Measurements from ENCODE around the gene SLC5A9. TPM values are rescaled to one million over a fixed set of nuclear protein-coding genes. Genes with fewer than 3 reads are reported as not detected.

The SLC5A9 gene
- total and polyA plus RNA-seq, 2 experiments from 2014 or later, result 0.10 TPM

GRCh38 chr1:48258106-48258505, 35.6 kb downstream of the SLC5A9 start:
- Mint-ChIP-seq H3K4me1 (no peaks in the 10 kb centered on the region), H3K4me3 (no peak overlapping the region), H3K36me3 (ENCODE audit: low read depth) (no peaks in the 10 kb centered on the region)

More at GRCh38 chr1:48258106-48258505, 35.6 kb downstream of the SLC5A9 start:
- Histone ChIP-seq H3K27me3 (ENCODE audit: insufficient read depth) (no peaks in the 10 kb centered on the region), H3K27ac (ENCODE audit: low read depth) (no peak overlapping the region), H3F3A (replicated peaks; ENCODE audit: low read depth) (no peaks in the 10 kb centered on the region), H3K79me2 (replicated peaks; ENCODE audit: insufficient read depth) (no peaks in the 10 kb centered on the region), H2AFZ (no peak overlapping the region), H3K36me3 (ENCODE audit: insufficient read depth) (no peaks in the 10 kb centered on the region), H3K4me3 (no peak overlapping the region), H3K4me2 (no peak overlapping the region), H3K9me2 (ENCODE audit: insufficient read depth) (no peaks in the 10 kb centered on the region), H3K4me1 (ENCODE audit: insufficient read depth) (no peaks in the 10 kb centered on the region), H4K20me1 (replicated peaks; ENCODE audit: insufficient read depth) (no peaks in the 10 kb centered on the region; the same call in 1 of the 2 replicates)
- ATAC-seq (no peak), DNase-seq (ENCODE audit: low spot score) (no peak)
- H3K9me3 Mint-ChIP-seq, result no peaks in the 10 kb centered on the region
- H3K27me3 Mint-ChIP-seq (ENCODE audit: insufficient read depth, low read depth, poor library complexity), result peaks cover 2% of the 10 kb centered on the region
- no peak overlapping the region for H3K27ac Mint-ChIP-seq
- no peak for TF ChIP-seq NANOG (IDR thresholded peaks at IDR 0.05; ENCODE audit: borderline replicate concordance)
- TF ChIP-seq REST (IDR thresholded peaks at IDR 0.05; ENCODE audit: unreplicated experiment), result no peak
- TF ChIP-seq ZNF114 (CRISPR knock-in tag; IDR thresholded peaks at IDR 0.05), result no peak
- no peak for TF ChIP-seq EZH2phosphoT487 (IDR thresholded peaks at IDR 0.05; ENCODE audit: unreplicated experiment)
- TF ChIP-seq, protein P1, sequence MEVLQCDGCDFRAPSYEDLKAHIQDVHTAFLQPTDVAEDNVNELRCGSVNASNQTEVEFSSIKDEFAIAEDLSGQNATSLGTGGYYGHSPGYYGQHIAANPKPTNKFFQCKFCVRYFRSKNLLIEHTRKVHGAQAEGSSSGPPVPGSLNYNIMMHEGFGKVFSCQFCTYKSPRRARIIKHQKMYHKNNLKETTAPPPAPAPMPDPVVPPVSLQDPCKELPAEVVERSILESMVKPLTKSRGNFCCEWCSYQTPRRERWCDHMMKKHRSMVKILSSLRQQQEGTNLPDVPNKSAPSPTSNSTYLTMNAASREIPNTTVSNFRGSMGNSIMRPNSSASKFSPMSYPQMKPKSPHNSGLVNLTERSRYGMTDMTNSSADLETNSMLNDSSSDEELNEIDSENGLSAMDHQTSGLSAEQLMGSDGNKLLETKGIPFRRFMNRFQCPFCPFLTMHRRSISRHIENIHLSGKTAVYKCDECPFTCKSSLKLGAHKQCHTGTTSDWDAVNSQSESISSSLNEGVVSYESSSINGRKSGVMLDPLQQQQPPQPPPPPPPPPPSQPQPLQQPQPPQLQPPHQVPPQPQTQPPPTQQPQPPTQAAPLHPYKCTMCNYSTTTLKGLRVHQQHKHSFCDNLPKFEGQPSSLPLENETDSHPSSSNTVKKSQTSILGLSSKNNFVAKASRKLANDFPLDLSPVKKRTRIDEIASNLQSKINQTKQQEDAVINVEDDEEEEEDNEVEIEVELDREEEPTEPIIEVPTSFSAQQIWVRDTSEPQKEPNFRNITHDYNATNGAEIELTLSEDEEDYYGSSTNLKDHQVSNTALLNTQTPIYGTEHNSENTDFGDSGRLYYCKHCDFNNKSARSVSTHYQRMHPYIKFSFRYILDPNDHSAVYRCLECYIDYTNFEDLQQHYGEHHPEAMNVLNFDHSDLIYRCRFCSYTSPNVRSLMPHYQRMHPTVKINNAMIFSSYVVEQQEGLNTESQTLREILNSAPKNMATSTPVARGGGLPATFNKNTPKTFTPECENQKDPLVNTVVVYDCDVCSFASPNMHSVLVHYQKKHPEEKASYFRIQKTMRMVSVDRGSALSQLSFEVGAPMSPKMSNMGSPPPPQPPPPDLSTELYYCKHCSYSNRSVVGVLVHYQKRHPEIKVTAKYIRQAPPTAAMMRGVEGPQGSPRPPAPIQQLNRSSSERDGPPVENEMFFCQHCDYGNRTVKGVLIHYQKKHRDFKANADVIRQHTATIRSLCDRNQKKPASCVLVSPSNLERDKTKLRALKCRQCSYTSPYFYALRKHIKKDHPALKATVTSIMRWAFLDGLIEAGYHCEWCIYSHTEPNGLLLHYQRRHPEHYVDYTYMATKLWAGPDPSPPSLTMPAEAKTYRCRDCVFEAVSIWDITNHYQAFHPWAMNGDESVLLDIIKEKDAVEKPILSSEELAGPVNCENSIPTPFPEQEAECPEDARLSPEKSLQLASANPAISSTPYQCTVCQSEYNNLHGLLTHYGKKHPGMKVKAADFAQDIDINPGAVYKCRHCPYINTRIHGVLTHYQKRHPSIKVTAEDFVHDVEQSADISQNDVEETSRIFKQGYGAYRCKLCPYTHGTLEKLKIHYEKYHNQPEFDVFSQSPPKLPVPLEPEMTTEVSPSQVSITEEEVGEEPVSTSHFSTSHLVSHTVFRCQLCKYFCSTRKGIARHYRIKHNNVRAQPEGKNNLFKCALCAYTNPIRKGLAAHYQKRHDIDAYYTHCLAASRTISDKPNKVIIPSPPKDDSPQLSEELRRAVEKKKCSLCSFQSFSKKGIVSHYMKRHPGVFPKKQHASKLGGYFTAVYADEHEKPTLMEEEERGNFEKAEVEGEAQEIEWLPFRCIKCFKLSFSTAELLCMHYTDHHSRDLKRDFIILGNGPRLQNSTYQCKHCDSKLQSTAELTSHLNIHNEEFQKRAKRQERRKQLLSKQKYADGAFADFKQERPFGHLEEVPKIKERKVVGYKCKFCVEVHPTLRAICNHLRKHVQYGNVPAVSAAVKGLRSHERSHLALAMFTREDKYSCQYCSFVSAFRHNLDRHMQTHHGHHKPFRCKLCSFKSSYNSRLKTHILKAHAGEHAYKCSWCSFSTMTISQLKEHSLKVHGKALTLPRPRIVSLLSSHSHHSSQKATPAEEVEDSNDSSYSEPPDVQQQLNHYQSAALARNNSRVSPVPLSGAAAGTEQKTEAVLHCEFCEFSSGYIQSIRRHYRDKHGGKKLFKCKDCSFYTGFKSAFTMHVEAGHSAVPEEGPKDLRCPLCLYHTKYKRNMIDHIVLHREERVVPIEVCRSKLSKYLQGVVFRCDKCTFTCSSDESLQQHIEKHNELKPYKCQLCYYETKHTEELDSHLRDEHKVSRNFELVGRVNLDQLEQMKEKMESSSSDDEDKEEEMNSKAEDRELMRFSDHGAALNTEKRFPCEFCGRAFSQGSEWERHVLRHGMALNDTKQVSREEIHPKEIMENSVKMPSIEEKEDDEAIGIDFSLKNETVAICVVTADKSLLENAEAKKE (CRISPR knock-in tag; IDR thresholded peaks at IDR 0.05), result no peak
- TF ChIP-seq CREB1 (CRISPR knock-in tag; IDR thresholded peaks at IDR 0.05; ENCODE audit: low read depth), result no peak
- no peak for TF ChIP-seq POLR2AphosphoS5 (IDR thresholded peaks at IDR 0.05; ENCODE audit: low read depth)
- no peak for TF ChIP-seq ETS1 (IDR thresholded peaks at IDR 0.05)
- no peak for TF ChIP-seq ZNF331 (CRISPR knock-in tag; IDR thresholded peaks at IDR 0.05; ENCODE audit: low read depth)
- no peak for TF ChIP-seq EZH2 (IDR thresholded peaks at IDR 0.05; ENCODE audit: low read depth, unreplicated experiment)
- no peak for TF ChIP-seq STAT1 (IDR thresholded peaks at IDR 0.05; ENCODE audit: unreplicated experiment)
- TF ChIP-seq, protein P2, sequence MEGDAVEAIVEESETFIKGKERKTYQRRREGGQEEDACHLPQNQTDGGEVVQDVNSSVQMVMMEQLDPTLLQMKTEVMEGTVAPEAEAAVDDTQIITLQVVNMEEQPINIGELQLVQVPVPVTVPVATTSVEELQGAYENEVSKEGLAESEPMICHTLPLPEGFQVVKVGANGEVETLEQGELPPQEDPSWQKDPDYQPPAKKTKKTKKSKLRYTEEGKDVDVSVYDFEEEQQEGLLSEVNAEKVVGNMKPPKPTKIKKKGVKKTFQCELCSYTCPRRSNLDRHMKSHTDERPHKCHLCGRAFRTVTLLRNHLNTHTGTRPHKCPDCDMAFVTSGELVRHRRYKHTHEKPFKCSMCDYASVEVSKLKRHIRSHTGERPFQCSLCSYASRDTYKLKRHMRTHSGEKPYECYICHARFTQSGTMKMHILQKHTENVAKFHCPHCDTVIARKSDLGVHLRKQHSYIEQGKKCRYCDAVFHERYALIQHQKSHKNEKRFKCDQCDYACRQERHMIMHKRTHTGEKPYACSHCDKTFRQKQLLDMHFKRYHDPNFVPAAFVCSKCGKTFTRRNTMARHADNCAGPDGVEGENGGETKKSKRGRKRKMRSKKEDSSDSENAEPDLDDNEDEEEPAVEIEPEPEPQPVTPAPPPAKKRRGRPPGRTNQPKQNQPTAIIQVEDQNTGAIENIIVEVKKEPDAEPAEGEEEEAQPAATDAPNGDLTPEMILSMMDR (conservative IDR thresholded peaks at IDR 0.05; ENCODE audit: low read depth in 2 of 2), result no peak
- TF ChIP-seq JUNB (IDR thresholded peaks at IDR 0.05; ENCODE audit: unreplicated experiment), result no peak

Measured in GM23338 (cell line).